DMS53 (cell line): ENCODE measurements around the gene TF.
"Not testable (repeated sequence)": the region's sequence is repeated elsewhere in the genome, so short reads cannot be mapped to it uniquely, and the experiment has no call there.

Source experiments
- DNase-seq: peaks from one replicate; lab custom pipeline; 2025; lab: John Stamatoyannopoulos, UW

The TF gene

DNA sequence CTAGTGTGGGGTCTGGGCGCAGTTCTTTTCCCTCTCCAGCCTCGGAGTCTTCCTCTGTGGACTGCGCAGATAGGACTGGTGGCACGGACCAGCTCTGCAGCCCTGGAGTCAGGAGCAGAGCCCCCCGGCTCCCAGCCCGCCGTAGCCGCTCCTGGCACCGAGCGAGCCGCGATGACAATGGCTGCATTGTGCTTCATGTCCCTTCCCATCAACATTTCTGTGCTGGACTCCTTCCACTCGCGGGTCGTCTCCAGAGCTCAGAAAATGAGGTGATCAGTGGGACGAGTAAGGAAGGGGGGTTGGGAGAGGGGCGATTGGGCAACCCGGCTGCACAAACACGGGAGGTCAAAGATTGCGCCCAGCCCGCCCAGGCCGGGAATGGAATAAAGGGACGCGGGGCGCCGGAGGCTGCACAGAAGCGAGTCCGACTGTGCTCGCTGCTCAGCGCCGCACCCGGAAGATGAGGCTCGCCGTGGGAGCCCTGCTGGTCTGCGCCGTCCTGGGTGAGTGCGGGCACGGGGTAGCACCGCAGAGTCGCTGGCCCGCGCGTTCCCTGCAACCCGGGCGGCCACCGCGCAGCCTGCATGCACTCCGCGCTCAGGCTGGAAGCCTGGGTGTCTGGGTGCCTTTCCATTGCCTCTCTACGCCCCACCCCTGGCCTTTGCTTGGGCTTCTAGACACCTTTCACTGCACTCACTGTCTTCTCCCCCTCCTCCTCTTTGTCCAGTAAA, at the start of gene TF:
TSS of gene TF (plus strand) at position 413 of the 731 bp plus-strand sequence. CDS start at position 461, 48 bp downstream.
- peak; percentile 3 for DNase-seq

- no peak for DNase-seq
Measured at GRCh38 chr3:133697960-133698359, 48.2 kb upstream of the TF start.

GRCh38 chr3:133699467-133699866, 46.7 kb upstream of the TF start:
- DNase-seq, result no peak

DNA sequence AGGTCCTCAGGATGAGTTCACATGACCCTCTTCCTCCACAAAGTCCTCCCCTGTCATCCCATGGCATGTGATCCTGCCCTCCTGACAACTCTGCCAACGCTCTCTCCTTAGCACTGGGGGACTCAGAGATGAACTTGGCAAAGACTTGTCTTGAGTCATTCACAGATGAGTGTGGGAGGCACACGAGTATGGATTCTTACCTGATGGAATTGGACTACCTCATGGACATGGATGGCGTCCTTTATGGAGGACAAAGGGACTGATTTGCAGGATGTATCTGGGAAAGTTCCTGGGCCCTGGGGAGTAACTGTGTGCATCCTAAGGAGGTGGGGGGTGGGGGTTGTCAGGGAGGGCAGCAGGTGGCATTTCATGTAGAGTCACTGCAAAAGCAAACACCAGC, 46.3 kb upstream of the TF start:
- DNase-seq, result no peak

DNA sequence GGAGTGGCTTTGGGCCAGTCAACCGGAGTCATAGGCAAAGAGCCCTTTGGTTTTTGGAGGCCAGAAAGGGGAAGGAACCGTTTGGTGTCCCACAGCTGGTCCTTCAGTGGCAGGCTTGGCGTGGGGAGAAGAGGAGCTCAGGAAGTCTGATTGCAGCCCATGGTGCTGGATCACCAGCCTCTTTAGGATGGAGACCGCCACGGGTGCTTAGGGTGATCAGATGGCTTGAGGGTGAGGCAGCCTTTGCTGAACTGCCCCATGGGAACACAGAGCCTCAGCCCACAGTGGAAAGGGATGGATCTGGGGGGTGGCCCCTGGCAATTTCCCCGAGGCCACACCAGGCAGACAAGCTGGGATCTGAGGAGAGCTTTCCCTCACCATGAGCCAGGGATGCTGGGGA, 45.8 kb upstream of the TF start:
- no peak for DNase-seq

- no peak for DNase-seq
Measured at GRCh38 chr3:133701435-133702358, 44.5 kb upstream of the TF start.

DNA sequence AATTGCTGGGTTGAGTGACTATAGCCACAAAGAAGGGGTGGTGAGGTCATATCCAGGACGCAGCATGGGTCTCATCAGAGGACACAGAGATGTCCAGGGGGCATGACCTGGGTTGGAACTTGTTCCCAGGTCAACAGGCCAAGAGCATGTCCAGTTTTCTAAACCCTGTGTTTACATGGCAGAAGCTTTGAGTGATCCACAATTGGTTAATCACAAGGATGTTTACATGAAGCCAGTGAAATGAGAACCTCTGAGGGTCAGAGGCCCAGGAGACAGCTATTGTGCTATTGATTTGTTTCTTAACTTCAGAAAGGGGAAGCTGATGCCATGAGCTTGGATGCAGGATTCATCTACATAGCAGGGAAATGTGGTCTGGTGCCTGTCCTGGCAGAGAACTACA, 42.3 kb upstream of the TF start:
- no peak for DNase-seq

DNA sequence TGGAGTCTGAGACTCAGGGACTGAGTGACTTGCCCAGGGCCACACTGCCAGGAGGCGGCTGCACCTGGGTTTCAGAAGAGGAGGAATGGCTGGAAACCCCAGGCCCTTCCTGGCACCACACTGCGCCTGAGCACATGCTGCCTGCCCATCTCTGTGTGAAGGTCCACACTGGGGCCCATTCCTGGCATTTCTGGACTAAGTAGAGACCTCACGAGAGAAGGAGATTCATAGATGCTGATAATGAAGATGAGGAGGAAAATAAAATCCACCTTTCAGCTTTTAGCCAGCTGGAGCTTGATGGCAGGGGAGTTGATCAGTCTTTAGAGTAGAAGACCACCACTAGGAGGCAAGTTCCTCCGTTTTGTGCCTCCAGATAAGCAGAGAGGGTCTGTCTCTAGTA, 40.2 kb upstream of the TF start:
- DNase-seq, result no peak

DNA sequence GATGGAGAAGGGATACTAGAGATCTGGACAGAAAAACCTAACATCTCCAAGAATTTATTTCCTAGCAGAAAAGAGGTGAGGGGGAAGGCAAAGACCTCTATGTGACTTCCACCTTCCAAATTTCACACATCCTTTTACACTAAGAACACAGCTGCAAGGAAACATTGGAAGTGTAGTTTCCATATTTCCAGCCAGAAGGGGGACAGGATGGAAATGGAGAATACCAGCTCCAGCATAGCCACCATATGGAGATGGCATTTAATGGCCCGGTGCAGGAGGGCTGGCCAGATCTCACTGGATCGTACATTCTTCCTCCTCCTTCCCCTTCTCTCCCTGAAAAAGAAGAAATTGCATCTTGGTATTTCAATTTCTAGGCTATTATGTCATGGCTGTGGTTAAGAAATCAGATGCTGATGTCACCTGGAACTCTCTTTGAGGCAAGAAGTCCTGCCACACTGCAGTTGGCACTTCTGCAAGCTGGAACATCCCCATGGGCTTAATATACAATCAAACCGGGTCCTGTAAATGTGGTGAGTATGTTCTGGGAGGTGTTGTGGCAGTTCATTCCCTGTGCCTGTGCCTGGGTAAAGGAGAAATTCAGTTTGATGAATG, 36.9 kb upstream of the TF start:
- no peak for DNase-seq

GRCh38 chr3:133711013-133711412, 35.2 kb upstream of the TF start:
- DNase-seq, result no peak

- no peak for DNase-seq
Measured at GRCh38 chr3:133712017-133712416, 34.2 kb upstream of the TF start.

DNA sequence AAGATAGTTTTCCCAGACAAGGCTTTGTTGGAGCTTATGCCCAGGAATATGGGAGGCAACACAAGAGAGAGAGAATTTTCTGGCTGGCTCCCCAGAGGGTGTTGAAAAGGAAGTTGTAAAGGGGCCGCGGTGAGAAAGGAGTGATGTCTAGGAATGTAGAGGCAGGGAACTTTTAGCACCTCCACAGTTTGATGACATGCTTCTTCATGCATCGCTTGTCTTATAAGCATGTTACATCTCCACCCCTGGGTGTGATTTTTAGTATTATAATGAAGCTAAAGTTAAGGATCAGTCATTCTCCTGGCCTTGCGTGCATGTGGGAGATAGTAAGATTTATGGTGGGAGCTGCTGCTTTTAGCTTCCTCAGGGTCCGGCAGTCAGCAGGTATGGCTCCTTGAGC, 32.8 kb upstream of the TF start:
- no peak for DNase-seq

- no peak for DNase-seq
Measured at GRCh38 chr3:133717424-133717823, 28.8 kb upstream of the TF start.

- no peak for DNase-seq
Measured at GRCh38 chr3:133722935-133723334, 23.3 kb upstream of the TF start.

DNA sequence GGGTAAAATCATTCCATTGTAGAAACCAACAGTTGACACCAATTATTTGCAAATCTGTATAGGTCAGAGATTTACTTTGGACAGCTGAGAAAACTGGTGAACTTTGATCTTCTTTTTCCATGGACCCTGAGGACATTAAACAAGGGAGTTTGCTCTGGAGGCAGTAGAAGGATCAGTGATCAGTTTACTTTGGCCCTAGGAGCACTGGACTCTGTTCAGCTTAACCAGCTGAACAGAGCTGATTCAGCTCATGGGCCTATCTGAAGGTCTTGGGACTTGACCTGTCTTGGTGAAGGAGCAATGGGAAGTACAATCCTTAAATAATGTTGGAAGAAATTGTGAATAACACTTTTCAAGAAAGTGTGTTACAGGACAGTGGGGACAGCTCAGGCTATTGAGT, 15.2 kb upstream of the TF start:
- DNase-seq, result no peak

GRCh38 chr3:133732231-133732630, 14.0 kb upstream of the TF start:
- not testable (repeated sequence) for DNase-seq

GRCh38 chr3:133733226-133733625, 13.0 kb upstream of the TF start:
- DNase-seq, result no peak

DNA sequence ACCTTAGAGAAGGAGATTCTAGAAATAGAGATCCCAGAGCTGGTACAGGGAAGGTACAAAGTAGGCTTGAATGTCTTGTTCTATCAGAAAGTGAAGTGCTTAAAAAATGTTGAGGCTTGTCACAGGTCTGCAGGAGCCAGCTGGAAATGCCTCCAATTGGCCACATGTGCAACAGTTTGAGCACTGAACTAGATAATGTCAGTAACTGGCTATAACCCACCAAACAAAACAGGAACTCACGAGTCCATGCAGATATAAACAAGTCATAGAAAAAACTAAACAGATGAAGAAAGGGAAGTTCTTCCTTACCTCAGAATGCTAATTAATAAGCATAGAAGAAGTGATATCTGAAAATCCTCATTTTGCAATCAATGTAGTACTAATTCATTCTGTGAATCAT, 11.9 kb upstream of the TF start:
- no peak for DNase-seq

- DNase-seq, result peak; percentile 68
Measured at GRCh38 chr3:133742351-133743091, 3.7 kb upstream of the TF start.

GRCh38 chr3:133744241-133744640, 2.0 kb upstream of the TF start:
- DNase-seq, result no peak

DNA sequence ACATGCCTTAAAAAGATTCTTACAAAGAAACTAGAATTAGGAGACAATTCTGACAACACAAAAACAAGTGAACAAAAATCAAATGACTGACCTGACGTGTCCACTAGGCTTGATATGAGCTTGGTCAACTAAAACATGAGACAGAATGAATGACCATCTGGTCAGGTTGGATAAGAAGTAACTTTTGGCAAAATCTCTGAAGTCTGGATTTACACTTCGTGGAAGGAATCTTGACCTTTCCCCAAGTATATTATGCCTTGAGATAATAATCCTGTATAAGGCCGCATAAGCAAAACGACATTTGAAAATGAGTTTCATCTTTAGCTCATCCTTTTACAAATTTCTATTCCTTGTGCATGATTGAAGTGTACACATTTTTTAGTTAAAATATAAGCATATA, 1.1 kb upstream of the TF start:
- DNase-seq, result no peak

GRCh38 chr3:133746712-133747066, 496 bp downstream of the TF start:
- no peak for DNase-seq
